ENCODE results near the gene NFKBIE.

The NFKBIE gene

DNA sequence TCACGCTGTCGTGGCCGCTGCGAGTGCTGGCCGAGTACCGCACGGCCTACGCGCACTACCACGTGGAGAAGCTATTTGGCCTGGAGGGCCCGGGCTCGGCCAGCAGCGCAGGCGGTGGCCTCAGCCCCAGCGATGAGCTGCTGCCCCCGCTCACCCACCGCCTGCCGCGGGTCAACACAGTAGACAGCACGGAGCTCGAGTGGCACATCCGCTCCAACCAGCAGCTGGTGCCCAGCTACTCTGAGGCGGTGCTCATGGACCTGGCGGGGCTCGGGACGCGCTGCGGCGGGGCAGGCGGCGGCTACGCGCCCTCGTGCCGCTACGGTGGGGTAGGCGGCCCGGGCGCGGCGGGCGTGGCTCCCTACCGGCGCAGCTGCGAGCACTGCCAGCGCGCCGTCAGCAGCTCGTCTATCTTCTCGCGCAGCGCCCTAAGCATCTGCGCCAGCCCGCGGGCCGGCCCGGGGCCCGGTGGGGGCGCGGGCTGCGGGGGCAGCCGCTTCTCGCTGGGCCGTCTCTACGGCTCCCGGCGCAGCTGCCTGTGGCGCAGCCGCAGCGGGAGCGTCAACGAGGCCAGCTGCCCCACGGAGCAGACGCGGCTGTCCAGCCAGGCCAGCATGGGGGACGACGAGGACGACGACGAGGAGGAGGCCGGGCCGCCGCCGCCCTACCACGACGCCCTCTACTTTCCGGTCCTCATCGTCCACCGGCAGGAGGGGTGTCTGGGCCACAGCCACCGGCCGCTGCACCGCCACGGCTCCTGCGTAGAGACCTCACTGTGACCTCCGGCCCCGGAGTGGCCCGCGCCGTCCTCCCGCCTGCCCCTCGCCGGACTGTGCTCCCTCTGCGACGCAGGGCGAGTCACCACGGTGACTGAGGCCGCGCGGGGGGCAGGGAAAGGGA, 10.6 kb upstream of the NFKBIE start:
- DNase-seq (ENCODE audit: low read depth), result no peak
- peak overlapping the region; percentile 20 for H3K4me3 ChIP-seq (ENCODE audit: low read depth, low read length)

DNA sequence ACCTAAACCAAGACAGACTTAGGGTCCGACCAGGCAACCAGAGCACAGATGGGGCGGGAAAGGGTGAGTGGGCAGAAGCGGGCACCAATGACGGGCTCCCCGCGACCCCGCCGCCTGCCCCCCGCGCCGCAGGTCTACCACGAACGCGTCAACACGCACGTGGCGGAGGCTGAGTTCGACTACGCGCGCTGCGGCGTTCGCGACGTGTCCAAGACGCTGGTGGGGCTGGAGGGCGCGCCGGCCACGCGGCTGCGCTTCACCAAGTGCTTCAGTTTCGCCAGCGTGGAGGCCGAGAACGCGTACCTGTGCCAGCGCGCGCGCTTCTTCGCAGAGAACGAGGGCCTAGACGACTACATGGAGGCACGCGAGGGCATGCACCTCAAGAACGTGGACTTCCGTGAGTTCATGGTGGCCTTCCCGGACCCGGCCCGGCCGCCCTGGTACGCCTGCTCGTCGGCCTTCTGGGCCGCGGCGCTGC, 10.0 kb upstream of the NFKBIE start:
- no peak for DNase-seq (ENCODE audit: low read depth)

DNA sequence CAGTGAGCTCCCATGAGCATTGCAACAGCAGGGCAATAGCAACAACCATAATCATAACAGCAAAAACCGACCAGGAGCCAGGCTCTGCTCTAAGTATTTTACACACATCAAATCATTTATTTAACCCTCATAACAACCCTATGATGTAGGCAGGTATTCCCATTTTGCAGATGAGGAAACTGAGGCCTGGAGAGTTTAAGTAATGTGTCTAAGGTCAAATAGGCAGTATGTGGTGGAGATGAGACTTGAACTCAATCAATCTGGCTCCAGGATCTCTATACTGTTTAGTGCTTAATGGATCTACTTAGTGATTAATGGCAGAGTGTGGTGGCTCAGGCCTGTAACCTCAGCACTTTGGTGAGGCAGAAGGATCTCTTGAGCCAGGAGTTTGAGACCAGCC, 8.3 kb upstream of the NFKBIE start:
- no peak for DNase-seq (ENCODE audit: low read depth)
- no peak overlapping the region for H3K4me3 ChIP-seq (ENCODE audit: low read depth, low read length)

More for the DNA sequence above, 10.0 kb upstream of the NFKBIE start:
- H3K4me3 ChIP-seq (ENCODE audit: low read depth, low read length), result no peak overlapping the region

DNA sequence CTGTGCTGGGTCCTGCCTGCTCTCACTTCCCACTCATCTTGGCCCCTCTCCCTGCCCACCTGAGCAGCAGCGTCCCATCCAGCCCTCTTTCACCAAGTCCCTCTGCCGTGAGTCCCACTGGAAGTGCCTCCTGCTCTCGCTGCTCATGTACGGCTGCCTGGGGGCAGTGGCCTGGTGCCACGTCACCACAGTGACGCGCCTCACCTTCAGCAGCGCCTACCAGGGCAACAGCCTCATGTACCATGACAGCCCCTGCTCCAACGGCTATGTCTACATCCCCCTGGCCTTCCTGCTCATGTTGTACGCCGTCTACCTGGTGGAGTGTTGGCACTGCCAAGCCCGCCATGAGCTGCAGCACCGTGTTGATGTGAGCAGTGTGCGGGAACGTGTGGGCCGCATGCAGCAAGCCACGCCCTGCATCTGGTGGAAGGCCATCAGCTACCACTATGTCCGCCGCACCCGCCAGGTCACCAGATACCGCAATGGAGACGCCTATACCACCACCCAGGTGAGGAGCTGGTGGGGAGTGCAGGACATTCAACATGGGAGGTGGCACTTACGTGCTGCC, 7.7 kb upstream of the NFKBIE start:
- no peak for DNase-seq (ENCODE audit: low read depth)
- no peak overlapping the region for H3K4me3 ChIP-seq (ENCODE audit: low read depth, low read length)

DNA sequence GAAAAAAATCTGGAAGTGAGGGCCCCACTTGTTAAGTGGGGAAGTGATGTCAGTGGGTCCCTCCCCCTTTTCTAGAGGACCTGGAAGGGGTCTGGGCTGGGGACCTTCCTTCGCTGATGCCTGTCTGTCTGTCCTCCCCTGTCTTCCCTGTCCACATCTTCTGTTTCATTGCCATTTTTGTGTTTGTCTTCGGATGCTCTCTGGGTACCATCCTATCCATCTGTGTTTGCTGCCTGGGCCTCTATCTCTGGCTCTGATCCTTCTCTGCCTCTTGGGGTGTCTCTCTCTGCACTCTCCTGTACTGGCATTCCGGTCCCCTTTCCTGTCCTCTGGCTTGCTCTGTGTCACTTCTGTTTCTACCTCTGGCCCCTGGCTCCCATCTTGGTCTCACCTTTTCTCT, 7.2 kb upstream of the NFKBIE start:
- no peak overlapping the region for H3K4me3 ChIP-seq (ENCODE audit: low read depth, low read length)
- no peak for DNase-seq (ENCODE audit: low read depth)

DNA sequence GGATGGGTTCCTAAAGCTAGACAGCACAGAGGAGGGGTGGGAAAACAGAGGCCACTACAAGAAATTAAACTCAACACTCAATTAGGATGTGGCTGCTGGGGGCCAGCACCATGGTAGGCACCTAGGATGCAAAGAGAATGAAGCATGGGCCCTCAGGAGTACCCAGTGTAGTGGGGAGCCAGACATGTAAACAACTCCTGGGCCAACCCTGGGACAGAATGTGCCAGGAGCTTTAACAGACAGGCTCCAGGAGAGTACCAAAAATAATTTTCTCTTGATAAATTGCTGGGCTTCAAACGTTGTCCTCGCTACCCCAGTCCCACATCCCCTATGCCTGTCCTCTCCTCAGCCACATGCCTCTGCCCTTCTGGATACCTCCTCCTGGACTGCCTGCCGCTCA, 6.6 kb upstream of the NFKBIE start:
- H3K4me3 ChIP-seq (ENCODE audit: low read depth, low read length), result no peak overlapping the region
- no peak for DNase-seq (ENCODE audit: low read depth)

DNA sequence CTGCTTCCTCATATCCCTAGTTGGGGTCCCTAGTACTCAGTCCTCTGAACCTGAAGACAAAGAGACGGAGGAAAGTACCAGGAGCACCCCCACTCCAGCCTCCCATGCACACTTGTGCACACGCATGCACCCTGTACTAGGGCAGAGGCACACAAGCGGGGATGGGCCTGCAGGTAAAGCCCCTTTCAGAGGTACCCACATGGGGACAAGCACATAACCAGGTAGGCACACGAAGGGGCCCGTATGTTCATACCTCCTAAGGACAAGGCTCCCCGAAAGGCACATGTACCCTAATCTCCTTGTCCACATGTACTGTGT, 6.0 kb upstream of the NFKBIE start:
- no peak overlapping the region for H3K4me3 ChIP-seq (ENCODE audit: low read depth, low read length)
- DNase-seq (ENCODE audit: low read depth), result no peak

DNA sequence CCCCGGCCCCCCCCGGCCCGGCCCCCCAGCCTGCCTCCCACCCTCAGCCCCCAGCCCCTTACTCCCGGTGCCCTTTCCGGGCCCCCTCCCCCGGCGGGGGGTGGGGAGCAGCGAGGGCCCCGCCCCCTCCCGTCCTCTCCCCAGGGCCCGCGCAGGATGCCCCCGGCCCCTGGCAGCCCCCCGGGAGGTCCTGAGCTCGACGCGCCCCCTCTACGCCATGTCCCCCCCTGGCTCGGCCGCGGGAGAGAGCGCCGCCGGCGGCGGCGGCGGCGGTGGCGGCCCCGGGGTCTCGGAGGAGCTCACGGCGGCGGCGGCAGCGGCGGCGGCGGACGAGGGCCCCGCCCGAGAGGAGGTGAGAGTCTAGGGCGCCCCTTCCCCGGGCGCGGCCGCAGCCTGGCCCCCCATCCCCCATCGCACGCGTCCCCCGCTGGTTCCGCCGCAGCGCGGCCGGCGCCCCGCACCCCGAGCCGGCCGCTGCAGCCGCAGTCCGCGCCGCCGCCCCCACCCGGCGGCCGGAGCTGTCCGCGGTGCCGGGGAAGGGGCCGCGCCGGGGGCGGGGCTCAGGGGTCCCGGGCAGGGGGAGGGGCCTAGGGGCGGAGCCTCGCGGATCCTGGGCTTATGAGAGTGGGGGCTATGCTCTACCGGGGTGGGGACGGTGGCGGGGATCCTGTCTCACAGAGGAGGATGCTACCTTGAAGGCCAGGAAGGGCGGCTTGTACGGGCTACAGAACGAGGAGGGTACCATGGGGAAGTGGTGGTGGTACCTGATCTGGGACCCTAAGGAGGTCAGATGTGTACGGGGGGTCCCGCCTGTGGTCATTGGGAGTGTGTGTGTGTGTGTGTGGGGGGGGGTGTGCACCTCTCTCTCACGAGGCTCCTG, 5.4 kb upstream of the NFKBIE start:
- peak overlapping the region; percentile 33 for H3K4me3 ChIP-seq (ENCODE audit: low read depth, low read length)
- DNase-seq (ENCODE audit: low read depth), result no peak

DNA sequence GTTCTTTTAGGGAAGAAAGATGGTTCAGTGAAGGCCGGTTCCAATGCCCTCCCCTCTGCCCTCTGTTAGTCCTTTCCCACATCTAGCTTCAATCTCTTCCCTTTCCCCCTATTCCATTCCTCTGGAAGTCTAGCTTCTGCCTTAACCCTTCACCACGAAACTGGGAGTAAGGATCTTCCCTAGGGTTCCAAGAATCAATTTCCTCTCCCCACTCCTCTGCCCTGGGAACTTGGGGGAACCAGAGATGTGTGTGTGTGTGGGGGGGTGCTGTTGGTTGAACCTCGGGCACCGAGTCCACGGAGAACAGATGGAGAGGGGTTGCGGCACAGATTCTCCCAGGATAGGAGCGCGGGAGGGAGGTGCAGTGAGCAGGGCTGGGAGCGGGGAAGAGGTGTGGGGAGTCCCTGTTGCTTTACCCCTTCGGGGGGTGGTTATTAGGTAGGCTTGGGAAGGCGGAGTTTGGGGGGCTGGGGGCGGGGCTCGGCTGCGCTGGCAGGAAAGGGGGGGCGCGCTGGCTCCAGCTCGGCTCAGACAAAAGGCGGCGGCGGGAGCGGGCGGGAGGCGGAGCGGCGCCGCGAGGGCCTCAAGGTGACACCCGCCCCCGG, 4.7 kb upstream of the NFKBIE start, which contains the start of gene TMEM151B:
TSS of gene TMEM151B (plus strand) at position 530 of the 605 bp plus-strand sequence. CDS start 293 bp downstream, outside the sequence.
- no peak for DNase-seq (ENCODE audit: low read depth)
- H3K4me3 ChIP-seq (ENCODE audit: low read depth, low read length), result peak within 1 kb of the TSS; percentile 33

DNA sequence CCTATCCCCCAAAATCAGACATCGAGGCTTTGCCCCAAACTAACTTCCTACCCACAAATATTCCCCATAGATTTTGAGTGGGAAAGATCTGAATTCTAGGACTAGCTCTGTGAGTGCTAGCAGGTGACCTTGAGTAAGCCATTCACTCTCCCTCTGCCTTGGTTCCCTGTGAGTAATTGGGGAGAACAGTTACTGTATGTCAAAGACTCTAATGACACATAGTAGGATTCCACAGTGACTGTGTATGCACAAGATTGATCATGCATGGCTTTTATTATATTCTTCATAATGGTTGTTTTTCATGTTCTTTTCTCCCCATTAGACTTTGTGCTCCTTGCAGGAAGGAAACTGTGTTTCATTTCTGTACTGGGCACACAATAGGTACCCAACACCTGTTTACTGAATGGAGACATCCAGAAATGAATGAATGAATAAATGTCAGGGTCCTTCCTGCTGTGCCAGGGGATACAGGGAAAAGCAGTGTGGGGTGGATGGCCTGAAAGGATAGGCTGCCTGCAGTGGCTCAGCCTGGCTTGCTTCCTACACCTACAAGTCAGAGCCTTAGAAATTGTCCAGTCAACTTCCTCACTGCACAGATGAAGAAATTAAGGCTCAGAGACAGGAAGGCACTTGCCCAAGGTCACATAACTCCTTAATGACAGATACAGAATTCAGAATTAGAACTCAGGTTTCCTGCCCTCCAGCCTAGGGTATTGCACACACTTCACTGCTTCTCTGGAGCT, 4.0 kb upstream of the NFKBIE start:
- H3K4me3 ChIP-seq (ENCODE audit: low read depth, low read length), result no peak overlapping the region
- no peak for DNase-seq (ENCODE audit: low read depth)

DNA sequence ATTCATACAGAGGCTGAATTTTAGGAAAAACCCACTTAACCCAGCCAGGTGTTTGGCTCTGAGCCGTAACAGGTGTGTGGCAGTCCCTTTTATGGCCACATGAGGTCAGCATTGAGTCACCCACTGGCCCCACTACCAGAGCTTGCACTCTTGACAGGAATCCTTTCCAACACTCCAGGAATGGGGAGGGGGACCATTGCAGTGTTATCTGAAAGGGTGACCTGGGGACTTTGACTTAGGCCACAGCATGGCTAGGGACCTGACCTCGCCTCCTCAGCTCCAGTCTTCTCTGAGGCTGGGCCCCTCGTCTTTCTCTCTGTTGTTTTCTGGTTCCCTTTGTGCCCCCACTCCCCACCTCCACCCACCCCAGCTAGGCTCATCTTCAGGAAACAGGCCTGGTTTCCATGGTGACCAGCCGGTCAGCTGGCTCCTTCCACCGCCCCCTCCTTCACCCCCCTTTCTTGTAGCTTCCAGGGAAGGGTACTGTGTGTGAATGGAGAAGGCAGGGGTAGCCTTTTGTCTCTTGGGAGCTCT, 2.8 kb upstream of the NFKBIE start:
- DNase-seq (ENCODE audit: low read depth), result no peak
- H3K4me3 ChIP-seq (ENCODE audit: low read depth, low read length), result no peak overlapping the region

DNA sequence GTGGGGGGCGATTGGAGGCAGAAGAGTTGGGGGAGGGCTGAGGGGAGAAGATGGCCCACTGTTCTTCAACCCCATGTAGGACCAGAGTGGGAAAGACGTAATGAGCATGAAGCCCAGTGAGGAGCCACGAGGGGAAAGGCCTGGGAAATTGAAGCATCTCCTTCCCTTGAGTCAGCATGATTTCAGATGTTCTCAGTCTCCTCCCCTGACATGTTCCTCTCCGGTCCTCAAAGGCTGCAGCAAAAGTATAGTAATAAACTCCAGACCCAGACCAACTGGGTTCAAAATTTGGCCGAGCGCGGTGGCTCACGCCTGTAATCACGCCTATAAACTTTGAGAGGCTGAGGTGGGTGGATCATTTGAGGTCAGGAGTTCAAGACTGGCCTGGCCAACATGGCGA, 1.9 kb upstream of the NFKBIE start:
- no peak overlapping the region for H3K4me3 ChIP-seq (ENCODE audit: low read depth, low read length)
- no peak for DNase-seq (ENCODE audit: low read depth)

DNA sequence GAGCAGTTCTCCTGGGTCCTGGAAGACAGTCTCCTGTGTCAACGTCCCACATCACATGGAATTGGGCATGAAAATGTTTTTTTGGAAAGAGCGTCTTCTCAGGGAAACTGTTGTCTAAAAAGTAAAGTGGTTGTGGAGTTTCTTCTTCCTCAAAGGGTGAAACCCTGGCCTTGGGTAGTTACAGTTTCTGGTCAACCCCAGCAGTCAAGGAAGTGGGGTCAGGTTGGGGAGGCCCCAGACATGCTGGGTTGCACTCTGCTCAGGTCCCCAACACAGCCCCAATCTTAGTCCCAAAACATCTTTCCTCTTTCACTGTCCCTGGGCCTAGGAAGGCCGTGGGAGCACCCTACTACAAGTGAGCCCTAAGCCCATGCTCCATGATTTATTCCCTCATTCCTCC, 996 bp upstream of the NFKBIE start:
- no peak overlapping the region for H3K4me3 ChIP-seq (ENCODE audit: low read depth, low read length)
- no peak for DNase-seq (ENCODE audit: low read depth)

DNA sequence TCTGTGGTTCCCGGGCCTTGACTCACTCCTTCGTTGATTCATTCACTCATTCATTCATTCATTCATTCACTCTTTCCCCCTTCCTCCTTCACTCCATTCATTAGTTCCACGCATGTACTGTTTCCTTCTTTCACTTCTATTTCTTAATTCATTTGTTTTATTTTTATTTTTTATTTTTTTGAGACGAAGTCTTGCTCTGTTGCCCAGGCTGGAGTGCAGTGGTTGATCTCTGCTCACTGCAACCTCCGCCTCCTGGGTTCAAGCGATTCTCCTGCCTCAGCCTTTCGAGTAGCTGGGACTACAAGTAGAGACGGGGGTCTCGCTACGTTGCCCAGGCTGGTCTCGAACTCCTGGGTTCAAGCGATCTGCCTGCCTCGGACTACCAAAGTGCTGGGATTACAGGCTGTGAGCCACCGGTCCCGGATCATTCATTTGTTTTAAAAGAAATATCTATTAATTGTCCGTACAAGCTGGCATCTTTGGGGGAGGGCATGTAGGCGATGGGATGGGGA, 427 bp upstream of the NFKBIE start:
- H3K4me3 ChIP-seq (ENCODE audit: low read depth, low read length), result peak overlapping the region; percentile 84
- DNase-seq (ENCODE audit: low read depth), result no peak

DNA sequence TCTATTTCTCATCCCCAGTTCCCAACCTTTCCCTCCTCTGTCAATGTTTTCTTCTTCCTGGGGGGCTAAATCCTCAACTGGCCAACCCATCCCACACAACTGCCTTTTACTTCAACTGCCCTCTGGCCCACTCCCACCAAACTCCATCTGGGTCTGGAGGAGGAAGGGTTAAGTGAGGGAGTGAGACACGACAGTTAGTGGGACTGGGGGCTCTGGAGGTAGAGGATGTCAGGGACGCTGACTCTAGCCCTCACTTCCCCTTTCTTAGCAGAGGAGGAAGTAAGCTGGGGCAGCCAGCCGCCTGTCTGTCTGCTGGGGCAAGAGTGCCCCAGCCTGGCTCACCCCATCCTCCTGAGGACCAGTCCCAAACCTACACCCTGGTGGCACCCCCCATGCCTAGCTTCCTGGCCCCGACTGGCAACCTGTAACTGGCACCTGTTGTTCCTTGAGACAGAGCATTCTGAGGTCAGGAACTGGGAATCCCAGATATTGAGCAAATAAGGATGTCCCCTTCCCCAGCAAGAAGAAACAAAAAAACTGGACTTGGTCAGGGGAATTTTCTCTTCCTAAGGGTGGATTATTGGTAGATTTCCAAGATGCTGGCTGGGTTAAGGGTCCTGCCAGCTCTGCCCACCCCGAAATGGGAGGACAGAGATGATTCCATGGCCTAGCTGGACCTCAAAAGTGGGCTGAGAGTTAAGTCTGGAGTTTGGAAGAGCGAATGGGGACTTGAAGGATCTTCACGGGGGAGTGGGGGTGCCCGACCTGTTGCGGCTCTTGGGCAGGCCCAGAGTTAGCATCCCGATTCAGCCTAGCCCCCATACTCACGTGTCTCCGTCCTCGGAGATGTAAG, 971 bp downstream of the NFKBIE start:
- H3K4me3 ChIP-seq (ENCODE audit: low read depth, low read length), result peak overlapping the region; percentile 84
- no peak for DNase-seq (ENCODE audit: low read depth)

DNA sequence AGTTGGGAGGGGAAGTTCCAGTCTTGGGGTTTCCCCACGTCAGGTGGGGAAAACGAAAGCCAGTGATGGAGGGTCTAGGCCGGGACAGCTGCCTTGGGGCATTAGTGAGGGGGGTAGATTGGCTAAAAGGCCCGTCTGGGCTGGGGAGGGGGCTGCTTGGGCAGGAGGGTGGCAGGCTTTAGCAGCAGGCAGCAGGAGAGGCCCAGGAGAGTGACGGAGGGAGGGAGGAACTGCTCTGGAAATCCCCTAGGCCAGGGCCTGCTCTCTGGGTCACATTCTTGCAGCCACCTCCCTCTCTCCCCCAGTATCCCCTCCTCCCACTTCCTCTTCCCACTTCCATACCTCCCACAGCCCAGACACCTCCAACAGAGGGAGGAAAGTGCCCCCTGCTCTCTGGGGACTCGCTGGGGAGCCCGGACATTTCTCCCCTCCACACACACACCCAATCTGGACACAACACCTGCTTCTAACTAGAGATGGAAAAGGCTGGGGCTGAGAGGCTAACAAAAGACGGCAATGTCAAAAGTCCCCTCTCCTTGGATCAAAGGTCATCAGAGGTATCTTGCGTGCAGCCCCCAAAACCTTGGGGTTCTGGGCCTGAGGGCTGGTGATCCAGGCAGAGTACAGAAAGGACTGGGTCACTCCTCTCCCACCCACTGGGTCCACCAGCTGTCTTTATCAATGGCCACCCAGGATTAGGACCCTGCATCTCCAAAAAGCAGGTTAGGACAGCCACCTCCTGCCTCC, 1.8 kb downstream of the NFKBIE start:
- peak overlapping the region; percentile 84 for H3K4me3 ChIP-seq (ENCODE audit: low read depth, low read length)
- DNase-seq (ENCODE audit: low read depth), result no peak
